Activated T-cell treated with anti-CD3 and anti-CD28 coated beads for 24 hours (primary cell): Measurements from ENCODE around the gene C4BPA.

ENCODE experiments used
- DNase-seq: peaks from one replicate; pipeline ENCODE4 v3.0.0-alpha.2; 2020; ENCODE audit warnings: low read depth

The C4BPA gene

GRCh38 chr1:207191061-207191460 lies 87.0 kb downstream of the C4BPA start:
- no peak for DNase-seq

GRCh38 chr1:207191776-207192175 lies 87.7 kb downstream of the C4BPA start:
- DNase-seq = no peak

GRCh38 chr1:207194197-207194596 lies 90.2 kb downstream of the C4BPA start:
- no peak for DNase-seq
